Measurements from ENCODE around the gene DNASE1L3.

Gene DNASE1L3

GRCh38 chr3:58170376-58170775 lies 40.4 kb downstream of the DNASE1L3 start:
- H3K36me3 ChIP-seq (ENCODE audit: low read length): no peaks in the 10 kb centered on the region
- no peak overlapping the region for H3K9ac ChIP-seq (ENCODE audit: low read length)
- no peaks in the 10 kb centered on the region for H3K9me2 ChIP-seq (replicated peaks; ENCODE audit: insufficient read depth, low read length)
- no peak overlapping the region for H3K4me3 ChIP-seq (ENCODE audit: insufficient read depth, low read length, poor library complexity, severe bottlenecking)
- no peak overlapping the region for H3K27ac ChIP-seq (ENCODE audit: low read depth, low read length)
- H4K20me1 ChIP-seq (ENCODE audit: low read depth, low read length): no peaks in the 10 kb centered on the region
- H3K4me2 ChIP-seq (ENCODE audit: low read depth, low read length, poor library complexity, severe bottlenecking): no peak overlapping the region
- H3K79me2 ChIP-seq (ENCODE audit: insufficient read depth, low read length): no peaks in the 10 kb centered on the region
- H2AFZ ChIP-seq (ENCODE audit: low read depth, low read length, severe bottlenecking): no peak overlapping the region
- no peaks in the 10 kb centered on the region for H3K27me3 ChIP-seq (ENCODE audit: low read length)
- TF ChIP-seq CTCF (IDR thresholded peaks at IDR 0.05; ENCODE audit: insufficient read depth, low read length, poor library complexity, severe bottlenecking) (no peak), EZH2phosphoT487 (conservative IDR thresholded peaks at IDR 0.05; ENCODE audit: low read length) (no peak)
- H3K9me3 ChIP-seq (ENCODE audit: insufficient read depth, low read length): no peaks in the 10 kb centered on the region
- H3F3A ChIP-seq (ENCODE audit: insufficient read depth): no peaks in the 10 kb centered on the region

DNA sequence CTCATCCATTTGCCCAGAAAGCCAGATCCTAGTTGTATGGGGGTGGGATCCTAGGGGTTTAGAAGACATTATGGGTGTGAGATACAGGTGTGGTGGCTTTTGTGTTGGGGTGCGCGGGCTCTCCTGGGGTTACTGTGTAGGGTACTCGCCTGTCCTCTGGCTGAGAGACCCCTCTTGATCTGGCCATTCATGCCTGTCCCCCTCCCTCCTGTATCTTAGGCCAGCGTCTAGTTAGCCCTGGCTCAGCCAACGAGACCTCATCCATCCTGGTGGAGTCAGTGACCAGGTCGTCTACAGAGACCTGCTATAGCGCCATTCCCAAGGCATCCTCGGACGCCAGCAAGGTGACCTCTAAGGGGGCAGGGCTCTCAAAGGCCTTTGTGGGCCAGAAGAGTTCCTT lies 41.4 kb downstream of the DNASE1L3 start:
- Histone ChIP-seq H3K9ac (ENCODE audit: low read length) (no peak overlapping the region), H2AFZ (ENCODE audit: low read depth, low read length, severe bottlenecking) (no peak overlapping the region), H3F3A (ENCODE audit: insufficient read depth) (no peaks in the 10 kb centered on the region), H3K79me2 (ENCODE audit: insufficient read depth, low read length) (no peaks in the 10 kb centered on the region), H4K20me1 (ENCODE audit: low read depth, low read length) (no peaks in the 10 kb centered on the region), H3K27ac (ENCODE audit: low read depth, low read length) (no peak overlapping the region), H3K36me3 (ENCODE audit: low read length) (no peaks in the 10 kb centered on the region), H3K4me3 (ENCODE audit: insufficient read depth, low read length, poor library complexity, severe bottlenecking) (no peak overlapping the region), H3K9me3 (ENCODE audit: insufficient read depth, low read length) (no peaks in the 10 kb centered on the region), H3K27me3 (ENCODE audit: low read length) (no peaks in the 10 kb centered on the region), H3K9me2 (replicated peaks; ENCODE audit: insufficient read depth, low read length) (no peaks in the 10 kb centered on the region), H3K4me2 (ENCODE audit: low read depth, low read length, poor library complexity, severe bottlenecking) (no peak overlapping the region)
- TF ChIP-seq EZH2phosphoT487 (conservative IDR thresholded peaks at IDR 0.05; ENCODE audit: low read length) (no peak), CTCF (IDR thresholded peaks at IDR 0.05; ENCODE audit: insufficient read depth, low read length, poor library complexity, severe bottlenecking) (no peak)

- H3K9ac ChIP-seq (ENCODE audit: low read length): no peak overlapping the region
- H3K4me3 ChIP-seq (ENCODE audit: insufficient read depth, low read length, poor library complexity, severe bottlenecking): no peak overlapping the region
- no peaks in the 10 kb centered on the region for H3F3A ChIP-seq (ENCODE audit: insufficient read depth)
- no peak overlapping the region for H3K4me2 ChIP-seq (ENCODE audit: low read depth, low read length, poor library complexity, severe bottlenecking)
- no peak overlapping the region for H2AFZ ChIP-seq (ENCODE audit: low read depth, low read length, severe bottlenecking)
- no peaks in the 10 kb centered on the region for H3K9me2 ChIP-seq (replicated peaks; ENCODE audit: insufficient read depth, low read length)
- H3K27me3 ChIP-seq (ENCODE audit: low read length): no peaks in the 10 kb centered on the region
- no peaks in the 10 kb centered on the region for H3K79me2 ChIP-seq (ENCODE audit: insufficient read depth, low read length)
- H3K9me3 ChIP-seq (ENCODE audit: insufficient read depth, low read length): no peaks in the 10 kb centered on the region
- no peak overlapping the region for H3K27ac ChIP-seq (ENCODE audit: low read depth, low read length)
- no peaks in the 10 kb centered on the region for H4K20me1 ChIP-seq (ENCODE audit: low read depth, low read length)
- H3K36me3 ChIP-seq (ENCODE audit: low read length): no peaks in the 10 kb centered on the region
- TF ChIP-seq CTCF (IDR thresholded peaks at IDR 0.05; ENCODE audit: insufficient read depth, low read length, poor library complexity, severe bottlenecking) (no peak), EZH2phosphoT487 (conservative IDR thresholded peaks at IDR 0.05; ENCODE audit: low read length) (no peak)
Measured at GRCh38 chr3:58168498-58168897, 42.3 kb downstream of the DNASE1L3 start.
